Parathyroid adenoma (tissue), 2 donors: ENCODE results near the gene IRF4.

ENCODE experiments used
- H2AFZ ChIP-seq: fragments of 300-600 bp; sonication (generic); one replicate; pipeline ENCODE4 v1.7.0; 2017; ENCODE audit warnings: antibody characterized with exemption, mild to moderate bottlenecking
- H3K27ac ChIP-seq: fragments of 300-600 bp; sonication (generic); one replicate; pipeline ENCODE4 v1.7.0; 2017
- H3K27me3 ChIP-seq: fragments of 300-600 bp; sonication (generic); one replicate; pipeline ENCODE4 v1.7.0; 2017; ENCODE audit warnings: low read length; ENCODE audit not compliant: control insufficient read depth, insufficient read depth
- H3K36me3 ChIP-seq: fragments of 300-600 bp; sonication (generic); one replicate; pipeline ENCODE4 v1.7.0; 2017; ENCODE audit warnings: low read length; ENCODE audit not compliant: control insufficient read depth, insufficient read depth
- H3K4me1 ChIP-seq: fragments of 300-600 bp; sonication (generic); one replicate; pipeline ENCODE4 v1.7.0; 2017; ENCODE audit warnings: control low read depth
- H3K4me2 ChIP-seq: fragments of 300-600 bp; sonication (generic); one replicate; pipeline ENCODE4 v1.7.0; 2017; ENCODE audit warnings: low read length
- H3K4me3 ChIP-seq: fragments of 300-600 bp; sonication (generic); one replicate; pipeline ENCODE4 v1.7.0; 2017; ENCODE audit warnings: low read depth, low read length
- H3K79me2 ChIP-seq: fragments of 300-600 bp; sonication (generic); one replicate; pipeline ENCODE4 v1.7.0; 2017; ENCODE audit warnings: control low read depth
- H3K9ac ChIP-seq: fragments of 300-600 bp; sonication (generic); one replicate; pipeline ENCODE4 v1.7.0; 2017; ENCODE audit warnings: mild to moderate bottlenecking
- H3K9me3 ChIP-seq: fragments of 300-600 bp; sonication (generic); one replicate; pipeline ENCODE4 v1.7.0; 2017; ENCODE audit warnings: low read length; ENCODE audit not compliant: control insufficient read depth
- CTCF ChIP-seq: fragments of 300-600 bp; sonication (generic); IDR thresholded peaks from one replicate; pipeline ENCODE4 v1.7.0; 2017; ENCODE audit warnings: antibody characterized with exemption, mild to moderate bottlenecking
- donor health status: primary hyperparathyroidism.

The IRF4 gene

GRCh38 chr6:439641-440167, 48.2 kb downstream of the IRF4 start:
- Histone ChIP-seq H3K36me3 (no peaks in the 10 kb centered on the region), H3K27me3 (no peaks in the 10 kb centered on the region), H3K79me2 (no peaks in the 10 kb centered on the region), H3K4me1 (no peaks in the 10 kb centered on the region), H3K4me2 (no peak overlapping the region), H3K9me3 (no peaks in the 10 kb centered on the region), H3K9ac (no peak overlapping the region), H3K27ac (no peak overlapping the region), H2AFZ (no peak overlapping the region), H3K4me3 (no peak overlapping the region)
- no peak for TF ChIP-seq CTCF

DNA sequence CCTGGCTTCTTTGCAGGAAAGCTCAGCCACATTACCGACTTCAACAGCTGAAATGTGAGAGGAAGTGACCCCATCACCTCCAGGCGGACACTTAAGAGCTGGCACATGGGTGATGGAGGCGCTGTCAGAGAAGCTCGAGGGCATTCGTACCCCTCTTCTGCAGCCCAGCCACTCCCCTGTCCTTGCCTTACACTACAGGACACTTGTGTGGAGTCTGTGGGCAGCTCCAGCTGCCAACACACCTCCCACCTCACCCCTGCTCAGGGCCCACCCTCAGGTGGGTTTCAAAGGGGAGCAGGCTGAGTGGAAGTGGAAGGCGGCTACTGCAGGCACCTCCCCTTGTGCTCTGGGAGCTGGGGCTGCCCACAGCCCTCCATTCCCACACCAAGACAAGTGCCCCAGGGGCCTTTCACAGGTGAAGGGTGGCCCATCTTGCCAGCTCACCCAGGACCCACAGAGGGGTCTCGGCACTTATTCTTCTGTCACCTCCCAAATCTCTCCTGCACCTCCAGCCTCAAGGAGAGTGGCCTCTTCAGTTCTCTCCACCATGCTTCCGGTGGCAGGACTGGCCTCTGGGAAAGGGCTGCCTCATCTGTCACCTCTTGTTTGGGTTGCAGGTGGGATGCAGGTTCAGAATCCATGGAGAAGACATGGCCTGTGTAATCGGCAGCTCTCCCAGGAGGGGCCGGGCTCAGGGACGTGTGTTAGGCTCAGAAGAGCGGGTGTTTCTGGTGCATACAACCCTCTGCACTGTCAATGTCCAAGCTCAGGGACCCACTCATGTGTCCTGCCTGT, 49.8 kb downstream of the IRF4 start:
- H3K79me2 ChIP-seq: no peaks in the 10 kb centered on the region
- H3K4me3 ChIP-seq: no peak overlapping the region
- no peak overlapping the region for H3K4me2 ChIP-seq
- H3K4me1 ChIP-seq: no peaks in the 10 kb centered on the region
- H3K27ac ChIP-seq: no peak overlapping the region
- no peak overlapping the region for H3K9ac ChIP-seq
- no peak for TF ChIP-seq CTCF
- no peak overlapping the region for H2AFZ ChIP-seq
- H3K9me3 ChIP-seq: no peaks in the 10 kb centered on the region
- no peaks in the 10 kb centered on the region for H3K27me3 ChIP-seq
- H3K36me3 ChIP-seq: no peaks in the 10 kb centered on the region

DNA sequence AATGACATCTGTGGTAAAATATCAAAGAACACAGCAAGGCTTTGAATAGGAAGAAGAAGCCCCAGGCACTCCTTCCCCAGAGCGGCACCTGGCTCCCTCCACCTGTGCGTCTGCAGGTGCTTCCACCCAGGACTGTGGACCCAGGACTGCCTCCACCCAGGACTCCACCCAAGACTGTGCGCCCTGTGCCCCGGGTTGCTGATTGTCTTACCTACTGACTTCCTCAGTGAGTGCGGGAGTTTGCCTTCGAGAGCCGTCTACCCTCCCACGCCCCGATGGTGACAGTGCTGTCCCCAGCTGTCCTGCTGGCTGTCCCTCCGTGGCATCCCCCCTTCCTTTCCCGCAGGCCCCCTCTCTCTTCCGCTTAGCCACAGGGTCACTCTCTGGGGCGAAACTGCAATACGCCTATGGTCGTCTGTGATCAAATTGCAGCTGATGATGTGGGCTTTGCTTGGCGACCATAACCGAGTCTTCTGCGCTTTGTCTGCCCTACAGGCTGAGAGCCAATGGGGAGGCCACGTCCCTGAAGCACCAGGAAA, 52.1 kb downstream of the IRF4 start:
- TF ChIP-seq CTCF: no peak
- Histone ChIP-seq H3K4me1 (no peaks in the 10 kb centered on the region), H3K27me3 (no peaks in the 10 kb centered on the region), H3K4me3 (no peak overlapping the region), H3K4me2 (no peak overlapping the region), H3K9me3 (no peaks in the 10 kb centered on the region), H3K9ac (no peak overlapping the region), H3K79me2 (no peaks in the 10 kb centered on the region), H3K27ac (no peak overlapping the region), H2AFZ (no peak overlapping the region), H3K36me3 (no peaks in the 10 kb centered on the region)

DNA sequence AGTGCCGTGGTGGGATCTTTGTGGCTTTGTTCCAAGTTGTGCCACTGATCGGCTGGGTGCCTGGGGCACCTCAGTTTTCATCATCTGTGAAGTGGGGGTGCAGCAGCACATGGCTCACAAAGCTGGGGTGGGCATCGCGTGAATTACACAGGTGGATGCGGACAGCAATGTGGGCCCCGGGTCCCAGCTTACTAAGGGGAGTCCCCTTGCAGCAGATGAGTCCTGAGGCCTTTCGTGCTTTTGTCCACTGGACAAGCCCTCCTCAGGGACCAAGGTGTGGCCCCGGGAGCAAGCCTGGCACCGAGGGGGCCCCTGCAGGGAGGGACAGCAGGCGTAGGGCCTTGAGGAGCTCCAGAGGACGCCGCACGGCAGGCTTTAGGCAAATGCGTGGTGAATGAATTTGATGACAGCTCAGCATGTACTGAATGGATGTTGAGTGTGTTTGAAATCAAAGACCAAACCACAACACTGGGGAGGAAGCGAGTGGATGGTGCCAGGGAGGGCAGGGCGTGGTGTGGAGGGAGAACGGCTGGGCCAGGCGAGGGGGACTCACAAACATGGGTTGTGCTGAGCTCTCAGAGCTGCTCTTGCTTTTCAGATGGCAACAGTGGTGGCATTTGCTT, 53.2 kb downstream of the IRF4 start:
- Histone ChIP-seq H3K9ac (no peak overlapping the region), H3K4me3 (no peak overlapping the region), H3K79me2 (no peaks in the 10 kb centered on the region), H3K27ac (no peak overlapping the region), H3K9me3 (no peaks in the 10 kb centered on the region), H3K4me2 (no peak overlapping the region), H3K27me3 (no peaks in the 10 kb centered on the region), H3K4me1 (no peaks in the 10 kb centered on the region), H3K36me3 (no peaks in the 10 kb centered on the region), H2AFZ (no peak overlapping the region)
- no peak for TF ChIP-seq CTCF
